GM21717 (cell line): ENCODE data around the gene MYO9A.

Experiments
- ATAC-seq: cut with Tn5 transposase; IDR thresholded peaks from one replicate; pipeline ENCODE4 v1.9.1; 2021; ENCODE audit warnings: mild to moderate bottlenecking, moderate library complexity; ENCODE audit not compliant: unreplicated experiment

The MYO9A gene

GRCh38 chr15:71974211-71974610, 143.7 kb downstream of the MYO9A start:
- no peak for ATAC-seq

GRCh38 chr15:71973366-71973765, 144.6 kb downstream of the MYO9A start:
- ATAC-seq, result no peak

GRCh38 chr15:71971905-71972304, 146.0 kb downstream of the MYO9A start:
- no peak for ATAC-seq

GRCh38 chr15:71970435-71970834, 147.5 kb downstream of the MYO9A start:
- ATAC-seq, result no peak

- no peak for ATAC-seq
Measured at GRCh38 chr15:71962537-71962936, 155.4 kb downstream of the MYO9A start.

- ATAC-seq, result no peak
Measured at GRCh38 chr15:71957026-71957425, 160.9 kb downstream of the MYO9A start.

- no peak for ATAC-seq
Measured at GRCh38 chr15:71951134-71951533, 166.8 kb downstream of the MYO9A start.

GRCh38 chr15:71945012-71945411, 172.9 kb downstream of the MYO9A start:
- no peak for ATAC-seq

GRCh38 chr15:71943806-71944205, 174.1 kb downstream of the MYO9A start:
- no peak for ATAC-seq

GRCh38 chr15:71939981-71940588, 177.9 kb downstream of the MYO9A start:
- ATAC-seq, result peak; percentile 60

GRCh38 chr15:71937650-71938311, 180.2 kb downstream of the MYO9A start:
- ATAC-seq, result no peak

GRCh38 chr15:71934446-71934845, 183.5 kb downstream of the MYO9A start:
- no peak for ATAC-seq

- no peak for ATAC-seq
Measured at GRCh38 chr15:71932689-71933088, 185.3 kb downstream of the MYO9A start.

- ATAC-seq, result no peak
Measured at GRCh38 chr15:71931261-71931660, 186.7 kb downstream of the MYO9A start.

GRCh38 chr15:71925145-71925544, 192.8 kb downstream of the MYO9A start:
- ATAC-seq, result no peak

GRCh38 chr15:71921191-71921590, 196.8 kb downstream of the MYO9A start:
- ATAC-seq, result no peak

GRCh38 chr15:71920573-71920972, 197.4 kb downstream of the MYO9A start:
- ATAC-seq, result no peak

GRCh38 chr15:71916834-71917233, 201.1 kb downstream of the MYO9A start:
- ATAC-seq, result no peak

GRCh38 chr15:71914092-71914491, 203.9 kb downstream of the MYO9A start:
- no peak for ATAC-seq

GRCh38 chr15:71899674-71900073, 218.3 kb downstream of the MYO9A start:
- no peak for ATAC-seq

- ATAC-seq, result no peak
Measured at GRCh38 chr15:71893691-71894090, 224.3 kb downstream of the MYO9A start.

- ATAC-seq, result no peak
Measured at GRCh38 chr15:71892335-71892734, 225.6 kb downstream of the MYO9A start.

GRCh38 chr15:71891026-71891425, 226.9 kb downstream of the MYO9A start:
- no peak for ATAC-seq
